HepG2 (cell line): ENCODE measurements around the gene OR10AD1. TPM values are rescaled to one million over a fixed set of nuclear protein-coding genes. Genes with fewer than 3 reads are reported as not detected.

Source experiments
- ATAC-seq: fragments of 200-7000 bp; cut with Tn5 transposase; 3 replicates; pipeline ENCODE4 v1.9.1; 2020; ENCODE audit warnings: mild to moderate bottlenecking, moderate library complexity
- BruUV-seq: library from RNA; stranded (reverse); fragments of 400-500 nt; replicated peaks from 2 replicates; lab custom pipeline; 2021; lab: Mats Ljungman, UMichigan
- CTCF ChIA-PET: fragments of 300-600 bp; formaldehyde crosslinking; extraction: SDS; loops from one replicate; lab custom pipeline; 2021; ENCODE audit warnings: low total read pairs, inconsistent platforms, low intra/inter-chr PET ratio; lab: Yijun Ruan, JAX
- POLR2A ChIA-PET: fragments of 350-600 bp; sonication (Branson Sonifier 250); formaldehyde crosslinking; loops from one replicate; lab custom pipeline; 2020; ENCODE audit warnings: antibody characterized with exemption, inconsistent platforms; lab: Yijun Ruan, JAX
- DNase-seq: peaks from one replicate; pipeline ENCODE4 v3.0.0-alpha.2; 2015; ENCODE audit warnings: low spot score
- FAIRE-seq: peaks from 3 replicates; lab custom pipeline; 2011; peaks lifted over from hg19 to GRCh38; lab: Jason Lieb, UNC
- H2AFZ ChIP-seq: one replicate; pipeline ENCODE4 v1.6.1; 2011; ENCODE audit warnings: low read length, inconsistent platforms
- H3K27ac ChIP-seq: fragments of 300-600 bp; 3 replicates; pipeline ENCODE4 v1.8.0; 2011; ENCODE audit warnings: mixed run types, mild to moderate bottlenecking, mixed read lengths, low read length, inconsistent platforms; ENCODE audit not compliant: insufficient read depth; ENCODE audit errors: extremely low read length
- H3K27me3 ChIP-seq, 2 experiments: fragments of 200-600 bp in 1 of 2; 2 replicates in 1 of 2; 3 replicates in 1 of 2; pipeline versions ENCODE4 v1.6.0 to v1.8.0; 2011; ENCODE audit warnings: low read length in 2 of 2, mild to moderate bottlenecking in 2 of 2, moderate library complexity in 2 of 2, inconsistent platforms in 1 of 2; ENCODE audit not compliant: insufficient read depth in 2 of 2, control insufficient read depth in 1 of 2
- H3K36me3 ChIP-seq, 2 experiments: fragments of 200-600 bp in 1 of 2; replicated peaks in 1 of 2; 2 replicates in 1 of 2; 3 replicates in 1 of 2; pipeline versions ENCODE4 v1.5.1 to v1.8.0; 2011; ENCODE audit warnings: low read length in 2 of 2, inconsistent platforms in 1 of 2; ENCODE audit not compliant: insufficient read depth in 2 of 2, control insufficient read depth in 1 of 2
- H3K4me1 ChIP-seq: 2 replicates; pipeline ENCODE4 v1.5.1; 2012; ENCODE audit warnings: low read length, inconsistent platforms; ENCODE audit not compliant: insufficient read depth
- H3K4me2 ChIP-seq: 2 replicates; pipeline ENCODE4 v1.6.0; 2011; ENCODE audit warnings: low read depth, low read length, inconsistent platforms
- H3K4me3 ChIP-seq, 3 experiments: fragments of 200-600 bp in 1 of 3; sonication (generic), shearing (Covaris generic) in 1 of 3; replicated peaks in 1 of 3; 2 replicates each; pipeline ENCODE4 v1.5.1; 2011 to 2016; ENCODE audit warnings: low read length in 3 of 3, inconsistent platforms in 2 of 3, low read depth in 2 of 3, mild to moderate bottlenecking in 2 of 3, control low read depth in 1 of 3, mixed read lengths in 1 of 3; ENCODE audit not compliant: insufficient read depth in 1 of 3
- H3K79me2 ChIP-seq: one replicate; pipeline ENCODE4 v1.6.1; 2011; ENCODE audit warnings: low read length, inconsistent platforms; ENCODE audit not compliant: insufficient read depth
- H3K9ac ChIP-seq: 2 replicates; pipeline ENCODE4 v1.6.0; 2011; ENCODE audit warnings: mild to moderate bottlenecking, low read depth, low read length, inconsistent platforms; ENCODE audit not compliant: insufficient read depth
- H3K9me3 ChIP-seq: 2 replicates; pipeline ENCODE4 v1.5.1; 2012; ENCODE audit warnings: mild to moderate bottlenecking, low read length
- H4K20me1 ChIP-seq: 2 replicates; pipeline ENCODE4 v1.6.0; 2011; ENCODE audit warnings: inconsistent platforms, mild to moderate bottlenecking, low read length, moderate library complexity; ENCODE audit not compliant: insufficient read depth
- ADNP ChIP-seq: sonication (generic); formaldehyde crosslinking; IDR thresholded peaks from 2 replicates; pipeline ENCODE4 v1.4.0; 2020; ENCODE audit warnings: missing genetic modification reagents
- GFI1 ChIP-seq: sonication (generic); formaldehyde crosslinking; IDR thresholded peaks from 2 replicates; pipeline ENCODE4 v1.5.0; 2020; ENCODE audit warnings: missing genetic modification reagents, mild to moderate bottlenecking, borderline replicate concordance
- NAIF1 ChIP-seq: sonication (generic); formaldehyde crosslinking; IDR thresholded peaks from 2 replicates; pipeline ENCODE4 v1.5.0; 2020; ENCODE audit warnings: mild to moderate bottlenecking, missing genetic modification reagents, borderline replicate concordance
- PTBP1 ChIP-seq: fragments of 200-400 bp; formaldehyde crosslinking; IDR thresholded peaks from 2 replicates; pipeline ENCODE4 v1.6.1; 2018; ENCODE audit warnings: low read length, low read depth; ENCODE audit not compliant: poor library complexity, severe bottlenecking
- ZNF274 ChIP-seq: sonication (generic); formaldehyde crosslinking; IDR thresholded peaks from 2 replicates; pipeline ENCODE4 v1.5.1; 2020; ENCODE audit warnings: mild to moderate bottlenecking, missing genetic modification reagents
- ZNF674 ChIP-seq: sonication (generic); formaldehyde crosslinking; IDR thresholded peaks from 2 replicates; pipeline ENCODE4 v1.5.0; 2020; ENCODE audit warnings: low read depth, mild to moderate bottlenecking, missing genetic modification reagents
- WGBS: methylation state at CpG from one replicate; pipeline ENCODE4 v1.1.6; 2017; ENCODE audit warnings: low lambda C conversion rate; 5-methylcytosine and 5-hydroxymethylcytosine counted together
- in situ Hi-C: cut with HindIII; loops from 2 replicates; pipeline ENCODE4 v1.10.0; 2017; ENCODE audit warnings: low pct_unique_long_range_greater_than_20kb; ENCODE audit not compliant: extremely low pct_ligation_motif_present
- intact Hi-C: fragments of 100-400 bp; cut with micrococcal nuclease; formaldehyde crosslinking; loops from one replicate; pipeline ENCODE4 v1.10.0; 2022; ENCODE audit not compliant: unreplicated experiment
- polyA plus RNA-seq, 8 experiments: library from polyadenylated mRNA; depleted of rRNA in 3 of 8; stranded (reverse) in 7 of 8; unstranded in 1 of 8; fragments of >200 nt; fragmentation: Illumina TruSeq in 4 of 8; extraction: Trizol in 4 of 8; gene quantifications; 2 replicates each; pipeline versions ENCODE4 v1.2.1 to v1.2.3, GENCODE V29; 2011 to 2016; ENCODE audit warnings: low read depth in 4 of 8, missing spikeins in 1 of 8, mixed read lengths in 1 of 8; ENCODE audit not compliant: insufficient read depth in 1 of 8
- total RNA-seq, 5 experiments: library from RNA; depleted of rRNA; stranded (reverse); fragments of >200 nt; fragmentation: Illumina TruSeq; extraction: Trizol; gene quantifications; 2 replicates each; pipeline ENCODE4 v1.2.3, GENCODE V29; 2016; ENCODE audit warnings: low read depth in 1 of 5
- TF ChIP-seq, protein P1 (sequence below): sonication (generic); formaldehyde crosslinking; IDR thresholded peaks from 2 replicates; pipeline ENCODE4 v1.5.0; 2020; ENCODE audit warnings: mild to moderate bottlenecking, missing genetic modification reagents
- TF ChIP-seq, protein P2 (sequence below): IDR thresholded peaks from 2 replicates; pipeline ENCODE4 v1.6.1; 2012; ENCODE audit warnings: low read length, improper control_type of control experiment

OR10AD1 gene
- total and polyA plus RNA-seq, 2 of the 13 experiments (the other 11 are each of a cell fraction or from before 2014, with no cell fraction given), result not detected

DNA sequence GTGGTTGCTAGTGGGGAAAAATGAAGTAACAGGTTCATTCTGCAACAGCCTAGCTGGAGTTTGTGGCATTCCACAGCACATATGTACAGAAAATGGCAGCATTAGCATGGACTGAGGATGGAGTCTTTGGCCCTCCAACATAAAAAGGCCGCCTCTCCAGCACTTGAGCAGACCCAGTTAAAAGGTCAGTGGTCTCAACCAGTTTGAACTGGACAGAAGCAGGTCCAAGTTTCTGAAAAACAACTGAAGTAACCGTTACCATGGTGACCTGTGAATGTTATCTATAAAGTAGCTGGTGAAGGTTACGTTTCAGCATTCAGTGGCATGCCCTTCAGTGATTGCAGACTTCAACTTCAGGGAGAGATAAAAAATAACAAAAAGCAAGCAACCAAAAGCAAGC lies 34.1 kb upstream of the OR10AD1 start:
- Histone ChIP-seq H3K9me3 (no peaks in the 10 kb centered on the region), H3K36me3 (no peaks in the 10 kb centered on the region), H3K4me1 (no peaks in the 10 kb centered on the region), H3K4me3 (no peak overlapping the region), H3K9ac (no peak overlapping the region), H4K20me1 (no peaks in the 10 kb centered on the region), H2AFZ (no peak overlapping the region), H3K27me3 (no peaks in the 10 kb centered on the region)
- DNase-seq (no peak), FAIRE-seq (no peak)
- in situ Hi-C loops, result no loop called here
- no TSS peak for BruUV-seq
- 1% methylated on average over 3 of the region's 3 CpGs for WGBS
- CTCF ChIA-PET, result no interaction called here
- TF ChIP-seq, protein P1, sequence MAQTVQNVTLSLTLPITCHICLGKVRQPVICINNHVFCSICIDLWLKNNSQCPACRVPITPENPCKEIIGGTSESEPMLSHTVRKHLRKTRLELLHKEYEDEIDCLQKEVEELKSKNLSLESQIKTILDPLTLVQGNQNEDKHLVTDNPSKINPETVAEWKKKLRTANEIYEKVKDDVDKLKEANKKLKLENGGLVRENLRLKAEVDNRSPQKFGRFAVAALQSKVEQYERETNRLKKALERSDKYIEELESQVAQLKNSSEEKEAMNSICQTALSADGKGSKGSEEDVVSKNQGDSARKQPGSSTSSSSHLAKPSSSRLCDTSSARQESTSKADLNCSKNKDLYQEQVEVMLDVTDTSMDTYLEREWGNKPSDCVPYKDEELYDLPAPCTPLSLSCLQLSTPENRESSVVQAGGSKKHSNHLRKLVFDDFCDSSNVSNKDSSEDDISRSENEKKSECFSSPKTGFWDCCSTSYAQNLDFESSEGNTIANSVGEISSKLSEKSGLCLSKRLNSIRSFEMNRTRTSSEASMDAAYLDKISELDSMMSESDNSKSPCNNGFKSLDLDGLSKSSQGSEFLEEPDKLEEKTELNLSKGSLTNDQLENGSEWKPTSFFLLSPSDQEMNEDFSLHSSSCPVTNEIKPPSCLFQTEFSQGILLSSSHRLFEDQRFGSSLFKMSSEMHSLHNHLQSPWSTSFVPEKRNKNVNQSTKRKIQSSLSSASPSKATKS (CRISPR knock-in tag), result no peak
- TF ChIP-seq ADNP (CRISPR knock-in tag) (no peak), PTBP1 (no peak), NAIF1 (CRISPR knock-in tag) (no peak), GFI1 (CRISPR knock-in tag) (no peak), ZNF274 (CRISPR knock-in tag) (no peak), ZNF674 (CRISPR knock-in tag) (no peak)
- TF ChIP-seq, protein P2, sequence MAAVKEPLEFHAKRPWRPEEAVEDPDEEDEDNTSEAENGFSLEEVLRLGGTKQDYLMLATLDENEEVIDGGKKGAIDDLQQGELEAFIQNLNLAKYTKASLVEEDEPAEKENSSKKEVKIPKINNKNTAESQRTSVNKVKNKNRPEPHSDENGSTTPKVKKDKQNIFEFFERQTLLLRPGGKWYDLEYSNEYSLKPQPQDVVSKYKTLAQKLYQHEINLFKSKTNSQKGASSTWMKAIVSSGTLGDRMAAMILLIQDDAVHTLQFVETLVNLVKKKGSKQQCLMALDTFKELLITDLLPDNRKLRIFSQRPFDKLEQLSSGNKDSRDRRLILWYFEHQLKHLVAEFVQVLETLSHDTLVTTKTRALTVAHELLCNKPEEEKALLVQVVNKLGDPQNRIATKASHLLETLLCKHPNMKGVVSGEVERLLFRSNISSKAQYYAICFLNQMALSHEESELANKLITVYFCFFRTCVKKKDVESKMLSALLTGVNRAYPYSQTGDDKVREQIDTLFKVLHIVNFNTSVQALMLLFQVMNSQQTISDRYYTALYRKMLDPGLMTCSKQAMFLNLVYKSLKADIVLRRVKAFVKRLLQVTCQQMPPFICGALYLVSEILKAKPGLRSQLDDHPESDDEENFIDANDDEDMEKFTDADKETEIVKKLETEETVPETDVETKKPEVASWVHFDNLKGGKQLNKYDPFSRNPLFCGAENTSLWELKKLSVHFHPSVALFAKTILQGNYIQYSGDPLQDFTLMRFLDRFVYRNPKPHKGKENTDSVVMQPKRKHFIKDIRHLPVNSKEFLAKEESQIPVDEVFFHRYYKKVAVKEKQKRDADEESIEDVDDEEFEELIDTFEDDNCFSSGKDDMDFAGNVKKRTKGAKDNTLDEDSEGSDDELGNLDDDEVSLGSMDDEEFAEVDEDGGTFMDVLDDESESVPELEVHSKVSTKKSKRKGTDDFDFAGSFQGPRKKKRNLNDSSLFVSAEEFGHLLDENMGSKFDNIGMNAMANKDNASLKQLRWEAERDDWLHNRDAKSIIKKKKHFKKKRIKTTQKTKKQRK, result no peak
- TF ChIP-seq, all 625 proteins: peak for 0
- Histone ChIP-seq H3K27ac (no peak overlapping the region), H3K4me2 (no peak overlapping the region), H3K79me2 (no peaks in the 10 kb centered on the region)
- ATAC-seq, result no peak
- intact Hi-C loops, result no loop called here
- POLR2A ChIA-PET, result no interaction called here
